HCT116 (cell line): ENCODE data around the gene MTURN. TPM values are rescaled to one million over a fixed set of nuclear protein-coding genes. Genes with fewer than 3 reads are reported as not detected.

Experiments used
- ATAC-seq: fragments of 200-7000 bp; cut with Tn5 transposase; 2 replicates; pipeline ENCODE4 v1.9.1; 2020; ENCODE audit warnings: mild to moderate bottlenecking, moderate library complexity
- BruUV-seq: library from RNA; stranded (reverse); fragments of 400-500 nt; replicated peaks from 2 replicates; lab custom pipeline; 2021; lab: Mats Ljungman, UMichigan
- CTCF ChIA-PET: fragments of 300-600 bp; sonication (Branson Sonifier 250); formaldehyde crosslinking; loops from one replicate; lab custom pipeline; 2021; ENCODE audit warnings: antibody characterized with exemption; lab: Charles Lee
- POLR2A ChIA-PET: fragments of 300-600, 350-600 bp; sonication (Branson Sonifier 250); formaldehyde crosslinking; loops from one replicate; lab custom pipeline; 2021; ENCODE audit warnings: antibody characterized with exemption; lab: Charles Lee
- RAD21 ChIA-PET, 2 experiments: fragments of 300-600 bp; sonication (Branson Sonifier 250); formaldehyde crosslinking; loops; one replicate each; lab custom pipeline; 2023; ENCODE audit warnings: low total read pairs in 2 of 2; ENCODE audit not compliant: uncharacterized antibody in 2 of 2, unreplicated experiment in 2 of 2, low non-redundant PET in 1 of 2; lab: Charles Lee
- DNase-seq: peaks from one replicate; pipeline ENCODE4 v3.0.0-alpha.2; 2010; ENCODE audit warnings: low read depth, low spot score
- H2AFZ ChIP-seq: fragments of 200-600 bp; shearing (Covaris generic), sonication (generic); 2 replicates; pipeline ENCODE4 v1.6.1; 2017; ENCODE audit warnings: low read depth, mixed run types, mixed read lengths, antibody characterized with exemption, low read length; ENCODE audit not compliant: poor library complexity, severe bottlenecking
- H3K27ac ChIP-seq: 2 replicates; pipeline ENCODE4 v1.5.1; 2012; ENCODE audit warnings: low read depth, low read length
- H3K27me3 ChIP-seq: fragments of 200-600 bp; sonication (generic); 2 replicates; pipeline ENCODE4 v1.6.1; 2016; ENCODE audit warnings: mixed run types, low read length, mixed read lengths; ENCODE audit not compliant: insufficient read depth
- H3K36me3 ChIP-seq, 2 experiments: fragments of 200-500 bp in 1 of 2; fragments of 200-600 bp in 1 of 2; sonication (Bioruptor generic) in 1 of 2; sonication (generic) in 1 of 2; 2 replicates each; pipeline versions ENCODE4 v1.5.1 to v1.6.1; 2014 to 2016; ENCODE audit warnings: low read length in 2 of 2, inconsistent platforms in 1 of 2, mixed read lengths in 1 of 2, mixed run types in 1 of 2; ENCODE audit not compliant: insufficient read depth in 2 of 2, control insufficient read depth in 1 of 2
- H3K4me1 ChIP-seq, 2 experiments: fragments of 200-600 bp in 1 of 2; sonication (generic) in 1 of 2; 2 replicates each; pipeline versions ENCODE4 v1.5.1 to v1.6.1; 2012 to 2017; ENCODE audit warnings: low read length in 2 of 2, inconsistent platforms in 1 of 2, mild to moderate bottlenecking in 1 of 2, mixed read lengths in 1 of 2, mixed run types in 1 of 2, moderate library complexity in 1 of 2; ENCODE audit not compliant: insufficient read depth in 2 of 2, control insufficient read depth in 1 of 2
- H3K4me2 ChIP-seq: fragments of 200-600 bp; sonication (generic); 2 replicates; pipeline ENCODE4 v1.6.1; 2017; ENCODE audit warnings: mixed run types, low read length, mixed read lengths
- H3K4me3 ChIP-seq, 2 experiments: fragments of 200-600 bp in 1 of 2; sonication (generic) in 1 of 2; replicated peaks in 1 of 2; 2 replicates each; pipeline ENCODE4 v1.5.1; 2011 to 2016; ENCODE audit warnings: low read length in 2 of 2, control low read depth in 1 of 2, low read depth in 1 of 2, mild to moderate bottlenecking in 1 of 2, mixed read lengths in 1 of 2, mixed run types in 1 of 2
- H3K79me2 ChIP-seq: fragments of 200-600 bp; sonication (generic); 2 replicates; pipeline ENCODE4 v1.6.1; 2017; ENCODE audit warnings: mild to moderate bottlenecking, mixed run types, low read length, moderate library complexity, mixed read lengths; ENCODE audit not compliant: insufficient read depth
- H3K9ac ChIP-seq: fragments of 200-600 bp; sonication (generic); 2 replicates; pipeline ENCODE4 v1.6.1; 2016; ENCODE audit warnings: low read length, mixed read lengths
- H3K9me2 ChIP-seq: fragments of 200-600 bp; sonication (generic), shearing (Covaris generic); 2 replicates; pipeline ENCODE4 v1.6.1; 2017; ENCODE audit warnings: mixed run types, mild to moderate bottlenecking, moderate library complexity; ENCODE audit not compliant: insufficient read depth
- H3K9me3 ChIP-seq, 2 experiments: fragments of 200-500 bp in 1 of 2; fragments of 200-600 bp in 1 of 2; sonication (Bioruptor generic) in 1 of 2; sonication (generic) in 1 of 2; 2 replicates each; pipeline ENCODE4 v1.6.1; 2014 to 2017; ENCODE audit warnings: low read length in 2 of 2, mixed read lengths in 2 of 2, inconsistent platforms in 1 of 2, low read depth in 1 of 2, mild to moderate bottlenecking in 1 of 2, mixed run types in 1 of 2, moderate library complexity in 1 of 2; ENCODE audit not compliant: control insufficient read depth in 1 of 2, insufficient read depth in 1 of 2
- H4K20me1 ChIP-seq: fragments of 200-600 bp; sonication (generic), shearing (Covaris generic); 2 replicates; pipeline ENCODE4 v1.6.1; 2017; ENCODE audit warnings: mixed run types, mild to moderate bottlenecking, moderate library complexity; ENCODE audit not compliant: insufficient read depth
- EGR1 ChIP-seq: IDR thresholded peaks from 2 replicates; pipeline ENCODE4 v1.6.1; 2012; ENCODE audit warnings: low read depth
- ELF1 ChIP-seq: IDR thresholded peaks from 2 replicates; pipeline ENCODE4 v1.6.1; 2012; ENCODE audit warnings: low read depth, borderline replicate concordance
- FOSL1 ChIP-seq: IDR thresholded peaks from 2 replicates; pipeline ENCODE4 v1.6.1; 2012; ENCODE audit warnings: low read depth
- POLR2AphosphoS5 ChIP-seq: IDR thresholded peaks from 2 replicates; pipeline ENCODE4 v1.6.1; 2011; ENCODE audit warnings: mild to moderate bottlenecking, low read depth, low read length, moderate library complexity
- YY1 ChIP-seq: IDR thresholded peaks from 2 replicates; pipeline ENCODE4 v1.6.1; 2011; ENCODE audit warnings: low read length, low read depth, moderate library complexity, mild to moderate bottlenecking; ENCODE audit not compliant: insufficient replicate concordance; ENCODE audit errors: extremely low read depth
- intact Hi-C: fragments of 100-400 bp; cut with micrococcal nuclease; formaldehyde crosslinking; loops from 2 replicates; pipeline ENCODE4 v1.10.0; 2022
- total RNA-seq: library from RNA; stranded (reverse); gene quantifications from one replicate; pipeline ENCODE4 v1.2.1, GENCODE V29; 2021; ENCODE audit not compliant: unreplicated experiment
- TF ChIP-seq, protein P1 (sequence below): IDR thresholded peaks from 2 replicates; pipeline ENCODE4 v1.6.1; 2012; ENCODE audit warnings: low read depth
- TF ChIP-seq, protein P2 (sequence below), 3 experiments: fragments of 200-600 bp in 1 of 3; sonication (generic) in 1 of 3; IDR thresholded peaks in 2 of 3; conservative IDR thresholded peaks in 1 of 3; 2 replicates each; pipeline ENCODE4 v1.5.1; 2012 to 2017; ENCODE audit warnings: low read depth in 2 of 3, low read length in 2 of 3, antibody characterized with exemption in 1 of 3, borderline replicate concordance in 1 of 3, control low read depth in 1 of 3, mild to moderate bottlenecking in 1 of 3, mixed read lengths in 1 of 3, mixed run types in 1 of 3, moderate library complexity in 1 of 3; ENCODE audit not compliant: insufficient read depth in 1 of 3
- TF ChIP-seq, protein P3 (sequence below): IDR thresholded peaks from 2 replicates; pipeline ENCODE4 v1.6.1; 2011; ENCODE audit warnings: mild to moderate bottlenecking, low read length, moderate library complexity; ENCODE audit not compliant: insufficient replicate concordance; ENCODE audit errors: extremely low read depth

The MTURN gene
- total RNA-seq, 1 experiment from 2014 or later, result 7.5 TPM

DNA sequence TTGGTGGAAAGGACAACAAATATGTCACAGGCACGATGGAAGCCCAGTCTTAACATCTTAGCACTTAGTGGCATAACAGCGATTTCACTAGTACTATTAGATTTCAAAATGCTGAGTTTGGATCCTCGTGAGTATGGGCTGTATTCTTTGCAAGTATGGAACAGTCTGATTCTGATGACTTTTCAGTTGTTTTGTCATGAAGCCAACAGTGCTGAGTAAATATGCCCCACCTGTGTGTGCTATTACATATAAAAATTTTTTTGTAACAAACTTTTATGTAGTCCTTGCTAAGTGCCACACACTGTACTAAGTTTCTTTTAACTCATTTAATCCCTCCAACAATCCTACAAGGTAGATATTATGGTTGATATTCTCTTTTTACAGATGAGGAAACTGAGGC lies 30.8 kb downstream of the MTURN start:
- ATAC-seq, result no peak
- intact Hi-C loops, result loop anchor here (2.0 to 10.0 kb wide), 2 partner anchors 111 to 579 kb away; no protein-coding TSS in a partner anchor
- Histone ChIP-seq H3K79me2 (no peaks in the 10 kb centered on the region), H3K4me3 (no peak overlapping the region), H3K4me2 (no peak overlapping the region), H3K27me3 (no peaks in the 10 kb centered on the region), H3K9ac (no peak overlapping the region), H3K4me1 (peaks cover 0 to 10% of the 10 kb centered on the region in 2 experiments; a peak in 2 of 4 replicates), H2AFZ (no peak overlapping the region), H3K9me2 (no peaks in the 10 kb centered on the region), H3K36me3 (no peaks in the 10 kb centered on the region), H3K9me3 (no peaks in the 10 kb centered on the region), H3K27ac (no peak overlapping the region), H4K20me1 (no peaks in the 10 kb centered on the region)
- DNase-seq, result no peak
- ChIA-PET RAD21 (no interaction called here), CTCF (no interaction called here), POLR2A (no interaction called here)
- BruUV-seq, result no TSS peak
- TF ChIP-seq FOSL1, result no peak
- TF ChIP-seq YY1, result no peak
- TF ChIP-seq, protein P1, sequence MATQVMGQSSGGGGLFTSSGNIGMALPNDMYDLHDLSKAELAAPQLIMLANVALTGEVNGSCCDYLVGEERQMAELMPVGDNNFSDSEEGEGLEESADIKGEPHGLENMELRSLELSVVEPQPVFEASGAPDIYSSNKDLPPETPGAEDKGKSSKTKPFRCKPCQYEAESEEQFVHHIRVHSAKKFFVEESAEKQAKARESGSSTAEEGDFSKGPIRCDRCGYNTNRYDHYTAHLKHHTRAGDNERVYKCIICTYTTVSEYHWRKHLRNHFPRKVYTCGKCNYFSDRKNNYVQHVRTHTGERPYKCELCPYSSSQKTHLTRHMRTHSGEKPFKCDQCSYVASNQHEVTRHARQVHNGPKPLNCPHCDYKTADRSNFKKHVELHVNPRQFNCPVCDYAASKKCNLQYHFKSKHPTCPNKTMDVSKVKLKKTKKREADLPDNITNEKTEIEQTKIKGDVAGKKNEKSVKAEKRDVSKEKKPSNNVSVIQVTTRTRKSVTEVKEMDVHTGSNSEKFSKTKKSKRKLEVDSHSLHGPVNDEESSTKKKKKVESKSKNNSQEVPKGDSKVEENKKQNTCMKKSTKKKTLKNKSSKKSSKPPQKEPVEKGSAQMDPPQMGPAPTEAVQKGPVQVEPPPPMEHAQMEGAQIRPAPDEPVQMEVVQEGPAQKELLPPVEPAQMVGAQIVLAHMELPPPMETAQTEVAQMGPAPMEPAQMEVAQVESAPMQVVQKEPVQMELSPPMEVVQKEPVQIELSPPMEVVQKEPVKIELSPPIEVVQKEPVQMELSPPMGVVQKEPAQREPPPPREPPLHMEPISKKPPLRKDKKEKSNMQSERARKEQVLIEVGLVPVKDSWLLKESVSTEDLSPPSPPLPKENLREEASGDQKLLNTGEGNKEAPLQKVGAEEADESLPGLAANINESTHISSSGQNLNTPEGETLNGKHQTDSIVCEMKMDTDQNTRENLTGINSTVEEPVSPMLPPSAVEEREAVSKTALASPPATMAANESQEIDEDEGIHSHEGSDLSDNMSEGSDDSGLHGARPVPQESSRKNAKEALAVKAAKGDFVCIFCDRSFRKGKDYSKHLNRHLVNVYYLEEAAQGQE, result no peak
- TF ChIP-seq, protein P2, sequence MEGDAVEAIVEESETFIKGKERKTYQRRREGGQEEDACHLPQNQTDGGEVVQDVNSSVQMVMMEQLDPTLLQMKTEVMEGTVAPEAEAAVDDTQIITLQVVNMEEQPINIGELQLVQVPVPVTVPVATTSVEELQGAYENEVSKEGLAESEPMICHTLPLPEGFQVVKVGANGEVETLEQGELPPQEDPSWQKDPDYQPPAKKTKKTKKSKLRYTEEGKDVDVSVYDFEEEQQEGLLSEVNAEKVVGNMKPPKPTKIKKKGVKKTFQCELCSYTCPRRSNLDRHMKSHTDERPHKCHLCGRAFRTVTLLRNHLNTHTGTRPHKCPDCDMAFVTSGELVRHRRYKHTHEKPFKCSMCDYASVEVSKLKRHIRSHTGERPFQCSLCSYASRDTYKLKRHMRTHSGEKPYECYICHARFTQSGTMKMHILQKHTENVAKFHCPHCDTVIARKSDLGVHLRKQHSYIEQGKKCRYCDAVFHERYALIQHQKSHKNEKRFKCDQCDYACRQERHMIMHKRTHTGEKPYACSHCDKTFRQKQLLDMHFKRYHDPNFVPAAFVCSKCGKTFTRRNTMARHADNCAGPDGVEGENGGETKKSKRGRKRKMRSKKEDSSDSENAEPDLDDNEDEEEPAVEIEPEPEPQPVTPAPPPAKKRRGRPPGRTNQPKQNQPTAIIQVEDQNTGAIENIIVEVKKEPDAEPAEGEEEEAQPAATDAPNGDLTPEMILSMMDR (IDR thresholded peaks at IDR 0.05 in 2 of 3, conservative IDR thresholded peaks at IDR 0.05 in 1 of 3; ENCODE audit: borderline replicate concordance in 1 of 3, insufficient read depth in 1 of 3, low read depth in 2 of 3, low read length in 2 of 3), result no peak
- TF ChIP-seq POLR2AphosphoS5, result no peak
- TF ChIP-seq ELF1, result no peak
- no peak for TF ChIP-seq EGR1
- TF ChIP-seq, protein P3, sequence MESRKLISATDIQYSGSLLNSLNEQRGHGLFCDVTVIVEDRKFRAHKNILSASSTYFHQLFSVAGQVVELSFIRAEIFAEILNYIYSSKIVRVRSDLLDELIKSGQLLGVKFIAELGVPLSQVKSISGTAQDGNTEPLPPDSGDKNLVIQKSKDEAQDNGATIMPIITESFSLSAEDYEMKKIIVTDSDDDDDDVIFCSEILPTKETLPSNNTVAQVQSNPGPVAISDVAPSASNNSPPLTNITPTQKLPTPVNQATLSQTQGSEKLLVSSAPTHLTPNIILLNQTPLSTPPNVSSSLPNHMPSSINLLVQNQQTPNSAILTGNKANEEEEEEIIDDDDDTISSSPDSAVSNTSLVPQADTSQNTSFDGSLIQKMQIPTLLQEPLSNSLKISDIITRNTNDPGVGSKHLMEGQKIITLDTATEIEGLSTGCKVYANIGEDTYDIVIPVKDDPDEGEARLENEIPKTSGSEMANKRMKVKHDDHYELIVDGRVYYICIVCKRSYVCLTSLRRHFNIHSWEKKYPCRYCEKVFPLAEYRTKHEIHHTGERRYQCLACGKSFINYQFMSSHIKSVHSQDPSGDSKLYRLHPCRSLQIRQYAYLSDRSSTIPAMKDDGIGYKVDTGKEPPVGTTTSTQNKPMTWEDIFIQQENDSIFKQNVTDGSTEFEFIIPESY, result no peak
- TF ChIP-seq, all 23 proteins: peak for 0
